ENCODE measurements around the gene SCD5. TPM values are rescaled to one million over a fixed set of nuclear protein-coding genes. Genes with fewer than 3 reads are reported as not detected.

Gene SCD5
- total RNA-seq, 1 donor from 2014 or later = 61.7 TPM

DNA sequence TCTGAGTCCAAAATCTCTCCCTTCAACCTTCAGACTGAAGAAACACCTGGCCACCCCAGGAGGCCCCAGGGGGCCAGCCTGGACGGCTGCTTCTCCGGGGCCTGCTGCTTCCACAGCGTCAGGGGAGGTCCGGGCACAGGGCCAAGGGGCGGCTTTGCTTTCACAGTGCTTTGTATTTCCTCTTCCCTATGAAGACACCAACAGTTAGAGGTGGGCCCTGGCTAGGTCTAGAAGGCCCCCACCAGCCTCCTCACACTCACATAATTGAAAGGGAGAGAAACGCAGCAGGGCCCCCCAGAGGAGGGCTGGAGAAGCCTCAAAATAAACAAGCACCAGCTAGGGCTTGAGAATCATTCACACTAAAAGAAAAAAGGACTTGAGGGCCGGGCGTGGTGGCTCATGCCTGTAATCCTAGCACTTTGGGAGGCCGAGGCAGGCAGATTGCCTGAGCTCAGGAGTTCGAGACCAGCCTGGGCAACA is 17.8 kb downstream of the SCD5 start:
- Mint-ChIP-seq H3K27me3 (ENCODE audit: low read depth, unreplicated experiment) (no peaks in the 10 kb centered on the region), H3K27ac (ENCODE audit: unreplicated experiment) (peak overlapping the region; percentile 79), H3K36me3 (ENCODE audit: low read depth, unreplicated experiment) (peaks cover 9% of the 10 kb centered on the region), H3K4me1 (ENCODE audit: low read depth, unreplicated experiment) (peaks cover 67% of the 10 kb centered on the region), H3K9me3 (ENCODE audit: unreplicated experiment) (no peaks in the 10 kb centered on the region), H3K4me3 (ENCODE audit: unreplicated experiment) (no peak overlapping the region)
- FAIRE-seq (no peak), DNase-seq (ENCODE audit: low read depth) (peak; percentile 58)
- no peak overlapping the region for H3K9ac ChIP-seq (ENCODE audit: low read length)
- H2AFZ ChIP-seq (ENCODE audit: low read depth, low read length) = no peak overlapping the region
- H3K79me2 ChIP-seq (ENCODE audit: insufficient read depth, low read length) = peaks cover 40% of the 10 kb centered on the region
- peaks cover 35% of the 10 kb centered on the region for H3K4me1 ChIP-seq (ENCODE audit: insufficient read depth, low read length)
- TF ChIP-seq EZH2 (IDR thresholded peaks at IDR 0.05; ENCODE audit: insufficient read depth, low read length) = no peak
- TF ChIP-seq, protein P1, sequence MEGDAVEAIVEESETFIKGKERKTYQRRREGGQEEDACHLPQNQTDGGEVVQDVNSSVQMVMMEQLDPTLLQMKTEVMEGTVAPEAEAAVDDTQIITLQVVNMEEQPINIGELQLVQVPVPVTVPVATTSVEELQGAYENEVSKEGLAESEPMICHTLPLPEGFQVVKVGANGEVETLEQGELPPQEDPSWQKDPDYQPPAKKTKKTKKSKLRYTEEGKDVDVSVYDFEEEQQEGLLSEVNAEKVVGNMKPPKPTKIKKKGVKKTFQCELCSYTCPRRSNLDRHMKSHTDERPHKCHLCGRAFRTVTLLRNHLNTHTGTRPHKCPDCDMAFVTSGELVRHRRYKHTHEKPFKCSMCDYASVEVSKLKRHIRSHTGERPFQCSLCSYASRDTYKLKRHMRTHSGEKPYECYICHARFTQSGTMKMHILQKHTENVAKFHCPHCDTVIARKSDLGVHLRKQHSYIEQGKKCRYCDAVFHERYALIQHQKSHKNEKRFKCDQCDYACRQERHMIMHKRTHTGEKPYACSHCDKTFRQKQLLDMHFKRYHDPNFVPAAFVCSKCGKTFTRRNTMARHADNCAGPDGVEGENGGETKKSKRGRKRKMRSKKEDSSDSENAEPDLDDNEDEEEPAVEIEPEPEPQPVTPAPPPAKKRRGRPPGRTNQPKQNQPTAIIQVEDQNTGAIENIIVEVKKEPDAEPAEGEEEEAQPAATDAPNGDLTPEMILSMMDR (IDR thresholded peaks at IDR 0.05; ENCODE audit: insufficient read depth, low read depth, low read length) = no peak
- peaks cover 19% of the 10 kb centered on the region for H4K20me1 ChIP-seq (ENCODE audit: insufficient read depth, low read length)
- no peak overlapping the region for H3K4me3 ChIP-seq (ENCODE audit: insufficient read depth, low read depth, low read length)
- no peaks in the 10 kb centered on the region for H3K27me3 ChIP-seq (ENCODE audit: insufficient read depth, low read length)
- H3K4me2 ChIP-seq (ENCODE audit: low read length) = peak overlapping the region; percentile 19
- no peaks in the 10 kb centered on the region for H3K36me3 ChIP-seq (ENCODE audit: insufficient read depth, low read length)
- no peaks in the 10 kb centered on the region for H3K9me3 ChIP-seq (ENCODE audit: insufficient read depth, low read depth, low read length)
- peak overlapping the region; percentile 8 for H3K27ac ChIP-seq (ENCODE audit: low read depth, low read length)

DNA sequence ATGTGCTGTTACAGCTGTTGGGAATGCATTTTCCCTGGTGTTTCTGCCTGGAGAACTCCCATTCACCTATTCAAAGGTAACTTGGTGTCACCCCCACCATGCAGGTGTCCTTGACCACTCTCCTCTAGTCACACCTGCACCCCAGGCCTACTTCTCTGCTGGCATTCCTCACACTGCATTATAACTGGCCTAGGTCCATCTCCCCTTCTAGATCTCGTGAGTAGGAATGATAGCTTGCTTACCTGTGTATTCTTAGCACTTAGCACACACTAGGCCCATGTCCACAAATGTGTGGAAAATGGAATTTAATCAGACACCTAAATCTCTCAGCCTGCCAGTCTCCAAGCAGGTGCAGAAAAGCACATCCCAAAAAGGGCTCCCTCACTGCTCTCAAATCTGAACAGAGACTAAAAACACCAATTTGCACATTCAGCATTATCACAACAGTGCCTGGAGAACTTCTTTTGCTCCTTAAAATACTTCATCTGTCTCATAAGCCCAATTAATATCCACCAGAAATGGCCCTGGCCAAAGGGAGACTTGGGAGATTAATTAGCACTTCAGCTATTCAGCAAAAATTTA is 18.3 kb downstream of the SCD5 start:
- H3K4me3 Mint-ChIP-seq (ENCODE audit: unreplicated experiment) = no peak overlapping the region
- Histone ChIP-seq H3K27ac (ENCODE audit: low read depth, low read length) (no peak overlapping the region), H3K4me3 (ENCODE audit: insufficient read depth, low read depth, low read length) (no peak overlapping the region), H2AFZ (ENCODE audit: low read depth, low read length) (no peak overlapping the region), H3K9ac (ENCODE audit: low read length) (no peak overlapping the region), H3K4me2 (ENCODE audit: low read length) (peak overlapping the region; percentile 19), H3K79me2 (ENCODE audit: insufficient read depth, low read length) (peaks cover 40% of the 10 kb centered on the region), H3K36me3 (ENCODE audit: insufficient read depth, low read length) (no peaks in the 10 kb centered on the region), H3K4me1 (ENCODE audit: insufficient read depth, low read length) (peaks cover 32% of the 10 kb centered on the region), H3K9me3 (ENCODE audit: insufficient read depth, low read depth, low read length) (no peaks in the 10 kb centered on the region), H4K20me1 (ENCODE audit: insufficient read depth, low read length) (peaks cover 19% of the 10 kb centered on the region), H3K27me3 (ENCODE audit: insufficient read depth, low read length) (no peaks in the 10 kb centered on the region)
- H3K27me3 Mint-ChIP-seq (ENCODE audit: low read depth, unreplicated experiment) = no peaks in the 10 kb centered on the region
- peaks cover 11% of the 10 kb centered on the region for H3K36me3 Mint-ChIP-seq (ENCODE audit: low read depth, unreplicated experiment)
- FAIRE-seq (no peak), DNase-seq (ENCODE audit: low read depth) (no peak)
- peaks cover 66% of the 10 kb centered on the region for H3K4me1 Mint-ChIP-seq (ENCODE audit: low read depth, unreplicated experiment)
- H3K27ac Mint-ChIP-seq (ENCODE audit: unreplicated experiment) = peak overlapping the region; percentile 53
- no peaks in the 10 kb centered on the region for H3K9me3 Mint-ChIP-seq (ENCODE audit: unreplicated experiment)
- TF ChIP-seq EZH2 (IDR thresholded peaks at IDR 0.05; ENCODE audit: insufficient read depth, low read length) = no peak
- TF ChIP-seq, protein P1 (IDR thresholded peaks at IDR 0.05; ENCODE audit: insufficient read depth, low read depth, low read length) = no peak

- no peak overlapping the region for H3K27ac ChIP-seq (ENCODE audit: low read depth, low read length)
- TF ChIP-seq, protein P1 (IDR thresholded peaks at IDR 0.05; ENCODE audit: insufficient read depth, low read depth, low read length) = no peak
- TF ChIP-seq EZH2 (IDR thresholded peaks at IDR 0.05; ENCODE audit: insufficient read depth, low read length) = no peak
- H3K4me3 ChIP-seq (ENCODE audit: insufficient read depth, low read depth, low read length) = no peak overlapping the region
- no peak for FAIRE-seq
- no peak overlapping the region for H3K27ac Mint-ChIP-seq (ENCODE audit: unreplicated experiment)
- peaks cover 65% of the 10 kb centered on the region for H3K4me1 Mint-ChIP-seq (ENCODE audit: low read depth, unreplicated experiment)
- H3K4me2 ChIP-seq (ENCODE audit: low read length) = no peak overlapping the region
- H3K27me3 ChIP-seq (ENCODE audit: insufficient read depth, low read length) = no peaks in the 10 kb centered on the region
- DNase-seq (ENCODE audit: low read depth) = peak; percentile 73
- no peak overlapping the region for H3K4me3 Mint-ChIP-seq (ENCODE audit: unreplicated experiment)
- no peaks in the 10 kb centered on the region for H3K9me3 Mint-ChIP-seq (ENCODE audit: unreplicated experiment)
- H3K79me2 ChIP-seq (ENCODE audit: insufficient read depth, low read length) = peaks cover 35% of the 10 kb centered on the region
- H3K36me3 ChIP-seq (ENCODE audit: insufficient read depth, low read length) = no peaks in the 10 kb centered on the region
- H3K36me3 Mint-ChIP-seq (ENCODE audit: low read depth, unreplicated experiment) = peaks cover 13% of the 10 kb centered on the region
- H3K9ac ChIP-seq (ENCODE audit: low read length) = no peak overlapping the region
- no peaks in the 10 kb centered on the region for H3K27me3 Mint-ChIP-seq (ENCODE audit: low read depth, unreplicated experiment)
- H2AFZ ChIP-seq (ENCODE audit: low read depth, low read length) = no peak overlapping the region
- H3K9me3 ChIP-seq (ENCODE audit: insufficient read depth, low read depth, low read length) = no peaks in the 10 kb centered on the region
- H4K20me1 ChIP-seq (ENCODE audit: insufficient read depth, low read length) = peaks cover 23% of the 10 kb centered on the region
- peaks cover 35% of the 10 kb centered on the region for H3K4me1 ChIP-seq (ENCODE audit: insufficient read depth, low read length)
Observed at GRCh38 chr4:82779032-82779431, 19.6 kb downstream of the SCD5 start.

Data from astrocyte (in vitro differentiated cells and primary cell).